ENCODE results near the gene MEAK7.
"Not testable (repeated sequence)": the region's sequence is repeated elsewhere in the genome, so short reads cannot be mapped to it uniquely, and the experiment has no call there.

Gene MEAK7

DNA sequence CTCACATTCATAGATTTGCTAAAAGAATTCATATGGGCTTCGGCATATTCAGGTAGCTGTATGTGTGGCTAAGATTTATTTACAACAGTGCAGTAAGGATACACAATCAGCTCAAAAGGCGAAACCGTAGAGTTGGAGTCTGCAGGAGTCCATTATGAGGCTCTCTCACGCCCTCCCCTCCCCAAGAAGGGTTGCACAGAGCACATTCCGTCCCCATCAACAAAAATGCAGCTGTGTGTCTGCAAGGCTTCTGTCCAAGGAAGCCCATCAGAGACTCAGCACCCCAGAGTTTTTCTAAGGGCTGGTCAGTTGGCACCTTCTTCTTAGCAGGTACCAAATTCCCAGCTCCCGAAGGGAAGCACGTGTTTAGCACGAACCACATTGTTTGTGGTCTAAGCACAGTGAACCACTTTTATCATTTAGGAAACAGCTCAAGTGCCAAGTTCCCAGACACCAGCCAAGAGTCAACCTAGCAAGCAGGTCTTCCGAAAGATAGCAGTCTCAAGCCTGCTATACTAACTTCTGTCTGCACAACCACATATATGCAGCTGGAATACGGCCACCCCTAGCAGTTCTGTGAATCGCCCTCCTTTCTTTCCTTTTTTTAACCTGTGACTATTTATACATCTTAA is 28.5 kb upstream of the MEAK7 start:
- DNase-seq: no peak

DNA sequence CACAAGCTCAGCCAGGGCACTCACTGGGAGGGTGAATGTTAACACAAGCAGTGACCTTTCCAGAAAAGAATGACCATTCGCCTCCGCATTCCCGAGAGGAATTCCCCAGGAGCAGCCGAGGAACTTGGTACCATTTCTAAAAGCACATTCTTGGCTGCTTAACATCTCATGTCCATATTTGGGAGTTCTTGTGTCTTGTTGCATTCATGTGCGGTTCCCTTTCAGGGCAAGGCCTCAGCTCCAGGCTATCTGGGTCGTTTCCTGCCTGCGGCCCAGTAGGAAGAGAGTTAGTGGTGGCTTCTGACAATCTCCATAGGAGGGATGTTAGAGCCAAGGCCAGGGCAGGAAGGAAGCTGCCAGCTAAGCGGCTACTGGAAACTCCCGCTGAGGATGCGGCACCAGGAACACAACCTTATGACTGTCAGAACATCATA is 27.8 kb upstream of the MEAK7 start:
- DNase-seq: no peak

DNA sequence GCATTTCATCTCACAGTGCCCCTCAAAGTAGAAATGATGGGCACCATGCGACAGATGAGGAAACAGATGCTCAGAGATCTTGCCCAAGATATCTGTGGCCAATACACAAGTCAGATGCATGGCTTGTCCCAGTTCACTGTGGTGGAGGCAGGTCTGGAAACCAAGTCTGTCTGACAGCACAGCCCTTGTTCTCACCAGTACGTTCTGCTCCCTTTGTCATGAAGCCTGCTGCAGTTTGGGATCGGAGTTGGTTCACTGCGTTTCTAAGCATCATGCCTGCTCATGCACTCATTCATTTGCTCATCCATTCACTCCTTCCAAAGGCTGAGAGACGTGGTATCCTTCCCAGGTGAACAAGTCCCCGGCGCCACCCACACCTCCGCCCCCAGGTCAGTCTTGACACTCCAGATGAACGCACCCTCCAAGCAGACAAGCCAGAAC is 27.2 kb upstream of the MEAK7 start:
- DNase-seq: no peak

DNA sequence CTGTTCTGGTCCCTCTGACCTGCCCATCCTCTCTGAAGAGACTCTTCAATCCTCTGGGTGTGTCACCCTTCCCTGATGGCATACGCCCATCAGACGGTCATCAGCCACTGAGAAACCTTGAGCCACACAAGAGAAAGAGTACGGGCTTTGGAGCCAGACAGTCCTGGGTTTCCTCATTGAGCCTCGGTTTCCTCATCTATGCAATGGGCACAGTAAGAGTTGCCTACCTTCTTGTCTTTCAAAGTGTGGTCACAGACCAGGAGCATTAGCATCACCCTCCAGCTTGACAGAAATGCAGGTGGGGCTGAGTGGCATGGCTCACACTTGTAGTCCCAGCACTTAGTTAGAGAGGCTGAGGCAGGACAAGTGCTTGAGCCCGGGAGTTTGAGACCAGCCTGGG is 26.1 kb upstream of the MEAK7 start:
- DNase-seq: no peak

DNA sequence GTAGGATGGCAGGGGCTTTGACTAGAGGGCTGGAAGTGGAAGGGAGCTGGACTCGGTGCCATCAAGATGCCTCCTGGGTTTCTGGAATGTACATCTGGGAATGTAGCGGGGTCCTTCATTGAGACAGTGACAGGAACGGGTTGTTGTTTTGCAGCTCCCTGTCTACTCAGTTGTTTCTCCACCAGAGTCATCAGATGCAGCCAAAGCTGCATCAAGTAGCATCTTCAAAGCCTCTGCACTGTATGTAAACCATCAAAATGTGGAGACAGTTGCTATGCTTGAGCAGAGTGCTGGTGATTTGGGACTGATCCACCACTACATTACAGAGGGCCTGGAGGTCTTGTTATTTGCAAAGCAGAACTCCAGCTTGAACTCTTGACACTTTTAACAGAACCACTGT is 25.1 kb upstream of the MEAK7 start:
- no peak for DNase-seq

DNA sequence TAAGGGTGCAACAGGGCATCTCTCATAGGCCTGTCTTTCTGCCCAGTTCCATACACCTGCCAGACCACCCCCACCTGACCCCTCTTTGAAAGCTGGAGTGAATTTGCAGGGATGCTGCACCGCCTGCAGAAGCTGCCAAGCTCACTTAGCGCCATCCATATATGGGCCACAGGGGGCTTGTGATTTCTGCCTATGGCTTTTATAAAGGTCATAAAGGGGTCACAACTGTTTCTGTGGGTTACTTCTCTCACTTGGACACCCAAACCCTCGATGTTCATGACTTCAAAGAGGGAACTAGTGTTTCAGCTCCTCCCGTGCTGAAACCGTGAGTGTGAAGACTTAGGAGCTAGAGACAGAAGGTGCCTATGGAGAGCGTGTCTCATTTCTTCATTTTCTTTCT is 23.9 kb upstream of the MEAK7 start:
- DNase-seq: no peak

DNA sequence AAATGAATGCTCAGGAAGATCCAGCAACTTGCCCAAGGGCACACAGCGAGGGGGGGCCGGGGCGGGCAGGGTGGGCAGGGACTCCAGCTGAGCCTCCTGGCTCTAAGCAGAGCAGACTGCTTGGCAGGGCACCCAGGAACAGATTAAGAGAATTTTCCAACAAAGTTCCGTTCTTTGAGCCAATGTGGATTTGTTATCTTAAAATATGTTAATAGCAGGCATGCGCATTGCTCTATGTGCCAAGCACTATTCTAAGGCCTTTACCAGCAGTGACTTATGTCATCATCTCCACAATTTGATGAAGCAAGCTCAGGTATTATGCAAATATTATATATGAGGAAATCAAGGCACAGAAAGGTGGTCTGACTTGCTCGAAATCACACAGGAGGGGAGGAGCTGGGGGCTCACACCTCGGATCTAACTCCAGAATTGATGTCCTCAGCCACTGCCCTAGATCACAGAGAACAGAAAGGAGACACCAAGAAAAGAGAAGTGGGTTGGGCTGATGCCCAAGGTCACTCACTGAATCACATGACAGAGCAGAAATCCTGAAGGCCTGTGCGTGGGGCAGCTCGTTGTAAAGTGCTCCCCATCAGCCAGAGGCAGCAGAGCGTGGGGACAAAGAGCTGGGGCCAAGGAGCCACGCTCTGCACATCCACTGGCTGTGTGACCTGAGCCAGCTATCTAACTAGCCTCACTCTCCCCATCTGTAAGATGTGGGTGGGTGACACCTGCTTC is 23.2 kb upstream of the MEAK7 start:
- no peak for DNase-seq

DNA sequence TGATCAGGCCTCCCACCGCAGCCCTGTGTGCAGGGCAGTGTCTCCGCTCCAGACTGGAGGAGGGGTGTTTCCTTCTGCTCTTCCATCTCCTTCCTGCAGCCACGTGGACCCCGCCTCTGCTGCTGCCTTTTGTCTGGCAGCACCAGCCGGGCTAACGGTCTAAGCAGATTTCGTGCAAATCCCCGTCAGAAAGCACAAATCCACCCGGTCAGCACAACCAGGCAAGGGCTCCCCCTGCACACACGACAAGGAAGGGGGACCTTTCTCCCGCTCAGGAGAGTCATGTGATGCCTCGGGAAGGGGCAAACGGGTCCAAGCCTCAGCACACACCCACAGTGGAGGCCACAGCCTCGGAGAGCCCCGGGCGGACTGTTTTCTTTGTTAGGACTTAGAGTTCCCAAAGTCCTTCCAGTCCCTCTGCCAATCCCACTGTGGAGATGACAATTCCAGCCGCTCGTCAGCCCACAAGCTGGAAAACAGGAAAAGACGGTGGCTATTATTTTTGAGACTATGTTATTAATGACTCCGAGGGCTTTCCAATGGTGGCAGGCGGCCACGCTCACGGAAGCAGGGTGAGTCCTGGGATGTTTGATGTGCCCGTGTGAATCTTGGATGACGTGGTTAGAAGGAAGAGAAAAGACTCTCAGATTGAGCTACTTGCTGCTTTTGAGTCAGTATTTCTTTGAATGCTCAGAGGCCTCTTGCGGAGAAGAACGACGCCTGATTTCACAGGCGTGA is 22.5 kb upstream of the MEAK7 start:
- DNase-seq: no peak

DNA sequence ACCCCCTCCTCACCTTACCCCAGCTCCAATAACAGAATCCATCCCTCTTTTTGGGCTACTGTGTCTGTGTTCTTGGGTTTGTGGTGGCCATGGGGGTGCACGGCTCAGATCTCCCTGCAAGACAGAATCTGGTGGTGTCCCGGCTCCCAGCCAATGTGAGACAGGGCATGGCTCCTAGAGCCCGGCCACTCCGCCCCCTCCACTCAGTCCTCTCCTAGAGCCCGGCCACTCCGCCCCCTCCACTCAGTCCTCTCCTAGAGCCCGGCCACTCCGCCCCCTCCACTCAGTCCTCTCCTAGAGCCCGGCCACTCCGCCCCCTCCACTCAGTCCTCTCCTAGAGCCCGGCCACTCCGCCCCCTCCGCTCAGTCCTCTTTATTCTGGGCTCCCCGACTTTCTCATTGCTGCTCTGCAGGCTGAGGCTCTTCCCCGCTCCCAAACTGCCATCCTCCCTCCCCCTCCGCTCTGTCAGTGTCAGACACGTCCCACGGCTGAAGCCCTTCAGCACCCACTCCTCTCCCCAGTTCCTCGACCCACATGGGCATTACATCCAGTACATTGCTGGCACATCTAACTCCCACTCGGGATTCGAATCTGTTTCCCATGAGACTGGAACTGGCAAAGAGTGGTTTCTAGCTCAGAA is 20.6 kb upstream of the MEAK7 start:
- DNase-seq: not testable (repeated sequence)

DNA sequence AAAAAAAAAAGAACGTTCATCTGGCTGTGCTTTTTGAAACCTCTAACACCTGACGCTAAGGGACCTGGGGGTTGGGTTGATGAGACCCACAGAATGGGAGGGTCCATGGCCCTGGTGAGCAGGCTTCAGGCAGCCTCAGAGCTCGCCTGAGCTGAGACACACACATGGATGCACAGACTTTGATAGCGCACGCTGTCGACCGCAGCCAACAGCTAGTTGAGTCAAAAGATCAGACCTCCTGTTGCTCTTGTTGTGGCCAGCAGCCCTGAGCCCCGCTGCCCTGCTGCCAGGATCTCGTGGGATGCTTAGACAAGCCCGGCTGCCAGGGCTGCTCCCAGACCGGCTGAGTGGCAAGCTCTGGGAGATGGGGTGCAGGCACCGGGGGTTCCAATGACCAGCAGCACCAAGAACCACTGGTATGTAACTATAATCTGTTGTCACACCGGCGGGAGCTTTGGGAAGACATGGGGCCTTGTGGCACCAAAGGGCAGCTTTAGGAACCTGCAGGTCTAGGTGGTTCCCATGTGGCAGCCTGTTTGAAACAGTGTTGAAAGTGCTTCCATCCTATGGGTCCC is 20.0 kb upstream of the MEAK7 start:
- DNase-seq: no peak

DNA sequence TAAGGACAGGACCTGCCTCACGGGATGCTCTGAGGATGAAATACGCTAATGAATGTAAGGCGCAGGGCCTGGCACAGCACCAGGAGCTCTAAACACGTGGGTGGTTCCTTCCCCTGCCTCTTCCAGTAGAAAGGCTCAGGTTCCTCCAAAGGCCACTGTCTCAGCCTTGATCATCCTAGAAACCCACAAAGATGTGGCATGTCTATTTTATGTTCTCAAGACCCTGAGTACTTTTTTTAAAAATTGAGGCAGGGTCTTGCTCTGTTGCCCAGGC is 17.0 kb upstream of the MEAK7 start:
- DNase-seq: no peak

DNA sequence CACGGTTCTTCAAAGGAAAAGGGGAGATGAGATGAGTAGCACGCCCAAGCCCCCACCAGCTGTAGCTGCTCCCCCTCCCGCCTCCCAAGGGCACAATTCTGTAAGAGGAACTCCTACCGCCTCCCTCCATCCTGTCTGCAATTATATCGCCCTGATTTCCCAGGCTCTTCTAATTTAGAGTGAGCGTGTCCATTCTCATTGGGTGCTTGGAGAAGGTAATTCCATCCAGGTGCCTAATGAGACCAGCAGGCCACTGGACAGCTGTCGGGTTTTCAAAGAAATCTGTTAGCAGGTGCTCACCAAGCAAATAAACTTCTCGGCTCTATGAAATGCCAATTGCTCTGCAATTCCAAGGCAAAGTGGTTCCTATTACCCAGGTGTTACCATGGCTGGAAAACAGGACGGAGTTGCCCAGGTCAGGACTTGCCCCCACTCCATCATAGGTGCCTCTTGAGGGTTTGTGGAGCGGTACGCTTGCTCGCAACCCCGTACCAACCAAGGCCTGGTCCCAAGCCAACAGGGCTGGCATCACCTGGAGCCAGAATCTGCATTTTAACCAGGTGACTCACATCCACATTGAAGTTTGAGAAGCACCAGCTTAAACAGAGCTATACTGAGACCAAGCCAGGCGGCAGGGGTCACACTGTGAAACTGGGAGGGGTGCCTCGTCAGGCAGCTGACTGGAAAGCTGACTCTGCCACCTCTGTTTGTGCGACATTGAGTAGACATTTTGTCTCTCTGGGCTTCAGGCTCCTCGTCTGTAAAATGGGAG is 16.5 kb upstream of the MEAK7 start:
- no peak for DNase-seq

DNA sequence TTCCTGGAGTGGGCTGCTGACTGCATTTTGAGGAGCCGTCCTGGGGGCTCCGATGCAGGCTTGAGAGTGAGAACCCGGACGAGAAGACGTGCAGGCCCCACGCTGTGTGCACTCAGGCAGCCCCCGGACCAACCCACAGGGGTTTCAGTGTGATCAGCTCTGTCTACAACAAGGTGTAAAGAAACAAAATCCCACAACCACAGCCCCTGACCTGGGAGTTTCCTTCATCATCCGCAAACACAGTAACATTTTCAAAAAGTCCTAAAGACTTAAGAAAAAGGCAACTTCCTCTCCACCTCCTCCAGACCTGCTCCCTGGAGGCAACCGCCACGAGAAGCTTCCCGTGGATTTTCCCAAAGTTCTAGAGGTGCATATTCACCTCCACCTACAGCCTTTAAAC is 15.4 kb upstream of the MEAK7 start:
- DNase-seq: no peak

DNA sequence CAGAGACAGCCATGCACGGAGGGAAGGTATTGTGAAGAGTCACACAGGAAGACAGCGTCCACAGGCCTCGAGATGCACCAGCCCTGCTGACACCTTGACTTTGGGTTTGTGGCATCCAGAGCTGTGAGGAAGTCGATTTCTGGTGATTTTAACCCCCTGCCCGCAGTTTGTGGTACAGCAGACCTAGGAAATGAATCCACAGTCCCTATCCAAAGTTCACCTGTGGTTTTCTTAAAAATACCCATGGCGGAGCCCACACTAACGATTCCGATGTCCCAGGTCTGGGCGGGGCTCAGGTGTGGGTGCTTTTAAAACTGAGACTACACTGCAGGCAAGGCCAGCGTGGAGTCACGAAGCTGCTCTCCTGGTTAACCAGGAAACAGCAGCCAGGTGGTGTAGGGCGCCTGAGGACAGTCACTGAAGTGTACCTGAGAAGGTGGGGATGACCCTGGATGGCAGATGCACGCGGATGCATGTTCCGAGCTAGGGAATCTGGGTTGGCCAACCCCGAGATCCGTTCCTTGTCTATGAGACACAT is 14.4 kb upstream of the MEAK7 start:
- DNase-seq: peak; percentile 31

DNA sequence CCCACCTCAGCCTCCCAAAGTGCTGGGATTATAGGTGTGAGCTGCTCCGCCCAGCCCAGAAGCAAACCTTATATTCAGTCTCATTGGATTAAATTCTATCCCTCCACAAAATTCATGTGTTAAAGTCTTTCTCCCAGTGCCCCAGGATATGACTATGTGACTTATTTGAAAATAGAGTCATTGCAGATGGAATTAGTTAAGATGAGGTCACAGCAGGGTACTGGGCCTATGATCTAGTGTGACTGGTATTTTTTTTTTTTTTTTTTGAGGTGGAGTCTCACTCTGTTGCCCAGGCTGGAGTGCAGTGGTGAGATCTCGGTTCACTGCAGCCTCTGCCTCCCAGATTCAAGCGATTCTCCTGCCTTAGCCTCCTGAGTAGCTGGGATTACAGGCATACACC is 13.8 kb upstream of the MEAK7 start:
- DNase-seq: not testable (repeated sequence)

DNA sequence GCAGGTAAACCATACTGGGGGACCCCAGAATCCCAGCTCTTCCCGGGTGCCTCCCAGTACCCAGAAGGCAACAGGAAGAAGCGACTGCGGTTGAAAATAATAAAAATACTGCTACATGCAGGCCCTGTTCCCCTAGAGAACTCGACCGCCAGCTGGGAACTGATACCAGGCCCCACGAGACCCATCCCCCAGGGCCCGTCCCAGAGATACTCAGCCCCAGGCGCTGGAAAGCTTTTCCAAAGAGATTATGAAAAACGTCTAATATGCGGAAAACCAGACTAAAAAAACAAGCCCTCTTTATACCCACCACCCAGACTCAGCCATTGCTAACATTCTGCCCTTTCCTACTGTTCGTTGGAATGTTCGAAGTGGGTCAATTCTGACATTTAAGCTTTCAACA is 12.9 kb upstream of the MEAK7 start:
- no peak for DNase-seq

DNA sequence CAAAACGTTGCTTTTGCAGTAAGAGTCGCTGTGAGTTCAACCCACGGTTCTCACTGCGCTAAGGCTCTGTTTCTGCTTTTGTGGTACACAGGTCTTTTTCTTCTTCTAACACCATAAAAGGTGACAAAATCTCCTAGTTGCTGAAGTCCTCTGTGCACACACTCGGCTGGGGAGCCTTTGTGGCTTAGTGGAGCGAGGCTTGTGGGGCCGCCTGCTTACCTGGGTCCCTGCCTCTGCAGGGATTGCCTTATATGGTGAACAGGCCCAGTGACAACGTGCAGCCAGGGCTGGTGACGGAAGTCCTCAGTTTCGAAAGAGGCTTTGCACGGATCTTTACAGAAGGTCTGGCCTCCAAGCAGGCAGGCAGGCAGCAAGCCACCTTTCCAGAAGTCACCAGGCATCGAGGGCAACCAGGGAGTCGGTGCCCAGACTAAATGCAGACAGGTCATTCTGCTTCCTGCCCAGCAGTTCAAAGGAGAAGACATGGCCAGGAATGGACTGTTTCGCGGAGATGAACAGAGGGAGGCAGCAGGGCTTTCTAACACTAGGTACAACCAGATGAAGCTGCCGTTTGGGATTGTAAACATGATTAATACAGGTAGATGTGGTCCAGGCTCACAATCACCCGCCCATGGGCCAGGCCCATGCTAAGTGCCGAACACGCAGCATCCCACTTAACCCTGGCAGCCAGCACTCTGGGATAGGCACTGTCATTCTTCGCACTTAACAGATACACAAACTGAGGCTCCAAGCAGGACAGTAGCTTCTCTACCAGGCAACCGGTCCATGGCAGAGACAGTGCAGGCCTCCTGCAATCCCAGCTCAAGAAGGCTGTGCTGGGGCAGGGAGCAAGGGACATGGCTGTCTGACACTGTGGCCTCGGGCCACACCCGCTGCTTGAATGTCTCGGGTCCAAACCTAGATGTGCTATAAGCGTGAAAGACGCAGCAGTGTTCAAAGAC is 10.7 kb upstream of the MEAK7 start:
- peak; percentile 79 for DNase-seq

DNA sequence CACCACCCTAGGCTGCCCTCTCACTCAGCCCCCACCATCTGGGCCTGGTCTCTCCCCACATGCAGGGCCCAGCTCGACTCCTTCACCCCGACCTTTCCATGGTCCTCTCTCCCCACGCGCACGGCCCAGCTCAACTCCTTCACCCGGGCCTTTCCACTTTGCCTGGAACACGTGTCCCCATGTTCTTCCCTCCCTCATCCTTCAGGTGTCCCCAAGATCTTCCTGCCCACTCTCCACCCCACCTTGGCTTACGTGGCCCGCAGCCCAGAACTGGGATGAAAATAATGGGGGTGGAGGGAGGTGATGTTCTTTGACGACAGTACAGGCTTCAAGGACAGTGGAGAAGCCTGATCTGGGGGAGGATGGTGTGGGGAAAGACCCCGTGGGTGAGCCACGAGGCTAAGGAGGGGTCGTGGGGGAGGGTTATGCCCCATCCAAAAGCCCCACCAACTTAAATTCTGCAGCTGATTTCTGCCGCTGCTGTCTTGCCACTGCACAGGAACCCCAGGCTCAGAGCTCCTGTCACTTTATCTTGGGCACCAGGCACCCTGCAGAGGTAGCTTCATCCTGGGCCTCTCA is 9.9 kb upstream of the MEAK7 start:
- no peak for DNase-seq

DNA sequence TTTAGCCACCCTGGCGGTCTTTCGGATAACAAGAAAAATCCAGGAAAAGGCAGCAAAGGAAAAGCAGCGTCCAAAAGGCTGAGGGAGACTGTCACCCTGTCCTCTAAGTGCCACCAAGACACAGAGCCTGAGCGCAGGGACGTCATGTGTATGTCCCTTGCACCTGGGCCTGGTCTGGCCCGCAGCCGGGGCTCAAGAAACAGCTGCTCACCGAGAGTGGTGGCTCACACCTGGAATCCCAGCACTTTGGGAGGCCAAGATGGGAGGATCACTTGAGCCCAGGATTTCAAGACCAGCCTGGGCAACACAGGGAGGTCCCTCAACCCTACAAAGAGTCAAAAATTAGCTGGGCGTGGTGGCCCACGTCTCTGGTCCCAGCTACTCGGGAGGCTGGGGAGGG is 9.2 kb upstream of the MEAK7 start:
- DNase-seq: no peak

DNA sequence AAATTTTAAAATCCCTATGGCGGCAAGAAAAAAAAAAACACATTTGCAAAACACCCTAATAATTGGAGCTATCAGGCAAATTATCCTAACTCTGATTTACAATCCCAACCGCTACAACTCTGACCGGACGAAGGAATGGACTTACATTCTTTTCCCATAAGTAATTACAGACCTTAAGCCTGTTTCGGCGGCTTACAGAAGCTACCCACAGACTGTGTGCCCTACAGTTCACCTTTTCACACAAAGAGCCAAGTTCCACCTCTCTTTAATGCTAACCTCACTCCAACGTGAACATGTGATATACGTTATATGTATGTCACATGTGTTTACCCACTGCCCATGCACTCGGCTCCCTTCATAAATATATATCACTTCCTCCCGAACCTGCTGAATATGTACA is 8.7 kb upstream of the MEAK7 start:
- no peak for DNase-seq

DNA sequence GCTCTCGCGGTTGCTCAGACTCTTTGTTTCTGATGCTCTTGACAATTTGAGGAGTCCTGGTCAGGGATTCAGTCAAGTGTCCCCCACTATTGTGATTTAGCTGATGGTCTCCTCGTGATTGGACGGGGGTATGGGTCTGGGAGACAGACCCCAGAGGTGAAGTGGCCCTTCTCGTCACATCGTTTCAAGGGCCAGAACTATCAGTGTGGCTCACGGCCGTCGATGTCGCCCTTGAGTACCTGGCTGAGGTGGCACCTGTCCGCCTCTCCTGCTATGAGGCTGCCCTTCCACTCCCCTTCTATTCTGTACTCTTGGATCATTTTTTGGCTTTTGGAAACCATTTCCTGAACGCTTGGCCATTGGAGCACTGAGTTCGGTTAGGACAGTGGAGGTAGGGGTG is 7.4 kb upstream of the MEAK7 start:
- no peak for DNase-seq

Data from stimulated activated CD4-positive, alpha-beta T cell treated with anti-CD3 and anti-CD28 coated beads, Interleukin-4, amount 100 ng/mL, for 24 hours (primary cell).